Nephron progenitor cell (in vitro differentiated cells): ENCODE measurements around the gene MCM7.

Experiments used
- DNase-seq: peaks from one replicate; pipeline ENCODE4 v3.0.0; 2021
- H3K27ac Mint-ChIP-seq: 2 replicates; pipeline ENCODE4 v1.8.0; 2021; ENCODE audit warnings: mild to moderate bottlenecking, moderate library complexity, mixed read lengths
- H3K27me3 Mint-ChIP-seq: 2 replicates; pipeline ENCODE4 v1.8.0; 2021; ENCODE audit warnings: mild to moderate bottlenecking, low read depth, mixed read lengths; ENCODE audit not compliant: poor library complexity
- H3K36me3 Mint-ChIP-seq: 2 replicates; pipeline ENCODE4 v1.8.0; 2021; ENCODE audit warnings: low read depth, mixed read lengths
- H3K4me1 Mint-ChIP-seq: 2 replicates; pipeline ENCODE4 v1.8.0; 2021; ENCODE audit warnings: mixed read lengths
- H3K4me3 Mint-ChIP-seq: 2 replicates; pipeline ENCODE4 v1.8.0; 2021; ENCODE audit warnings: mild to moderate bottlenecking, moderate library complexity, mixed read lengths
- H3K9me3 Mint-ChIP-seq: 2 replicates; pipeline ENCODE4 v1.8.0; 2021; ENCODE audit warnings: mild to moderate bottlenecking, moderate library complexity, mixed read lengths
- TF ChIP-seq, protein P1 (sequence below): fragments of 200-600 bp; sonication (generic); IDR thresholded peaks from 2 replicates; pipeline ENCODE4 v1.5.0; 2021; ENCODE audit warnings: antibody characterized with exemption

MCM7 gene

DNA sequence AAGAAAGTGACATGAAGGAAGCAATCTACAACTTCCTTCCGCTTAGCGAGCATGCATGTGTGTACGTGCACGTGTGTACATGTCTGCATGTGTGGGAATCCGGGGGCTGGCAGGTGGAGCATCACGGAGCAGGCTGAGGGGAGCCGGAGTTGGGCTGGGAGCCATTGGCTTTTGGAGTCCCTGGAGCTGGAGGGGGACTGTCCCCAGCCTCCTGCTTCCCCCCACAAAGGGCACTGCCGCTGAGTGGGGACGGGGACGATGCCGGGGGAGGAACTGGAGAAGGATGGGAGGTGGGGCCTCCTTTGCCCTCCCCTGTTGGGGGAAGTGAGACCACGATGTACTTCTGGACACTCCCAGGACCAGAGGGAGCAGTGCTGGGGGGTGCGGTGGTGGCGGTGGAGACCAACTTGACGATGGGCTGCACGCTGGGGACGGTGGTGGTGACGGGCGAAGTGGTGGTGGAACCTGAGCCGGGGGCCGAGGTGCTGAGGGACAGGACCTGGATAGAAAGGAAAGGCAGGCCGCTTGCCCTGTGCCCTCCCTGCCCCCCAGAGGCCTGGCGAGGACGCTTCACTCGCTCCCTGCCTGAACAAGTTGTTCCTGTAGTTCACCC lies 6.0 kb upstream of the MCM7 start:
- Mint-ChIP-seq H3K4me3 (no peak overlapping the region), H3K27me3 (peaks cover 7% of the 10 kb centered on the region), H3K9me3 (no peaks in the 10 kb centered on the region), H3K27ac (peak overlapping the region; percentile 61), H3K4me1 (peaks cover 25% of the 10 kb centered on the region), H3K36me3 (peaks cover 48% of the 10 kb centered on the region)
- DNase-seq = no peak
- TF ChIP-seq, protein P1, sequence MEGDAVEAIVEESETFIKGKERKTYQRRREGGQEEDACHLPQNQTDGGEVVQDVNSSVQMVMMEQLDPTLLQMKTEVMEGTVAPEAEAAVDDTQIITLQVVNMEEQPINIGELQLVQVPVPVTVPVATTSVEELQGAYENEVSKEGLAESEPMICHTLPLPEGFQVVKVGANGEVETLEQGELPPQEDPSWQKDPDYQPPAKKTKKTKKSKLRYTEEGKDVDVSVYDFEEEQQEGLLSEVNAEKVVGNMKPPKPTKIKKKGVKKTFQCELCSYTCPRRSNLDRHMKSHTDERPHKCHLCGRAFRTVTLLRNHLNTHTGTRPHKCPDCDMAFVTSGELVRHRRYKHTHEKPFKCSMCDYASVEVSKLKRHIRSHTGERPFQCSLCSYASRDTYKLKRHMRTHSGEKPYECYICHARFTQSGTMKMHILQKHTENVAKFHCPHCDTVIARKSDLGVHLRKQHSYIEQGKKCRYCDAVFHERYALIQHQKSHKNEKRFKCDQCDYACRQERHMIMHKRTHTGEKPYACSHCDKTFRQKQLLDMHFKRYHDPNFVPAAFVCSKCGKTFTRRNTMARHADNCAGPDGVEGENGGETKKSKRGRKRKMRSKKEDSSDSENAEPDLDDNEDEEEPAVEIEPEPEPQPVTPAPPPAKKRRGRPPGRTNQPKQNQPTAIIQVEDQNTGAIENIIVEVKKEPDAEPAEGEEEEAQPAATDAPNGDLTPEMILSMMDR = no peak

- H3K27ac Mint-ChIP-seq = peak overlapping the region; percentile 61
- peaks cover 7% of the 10 kb centered on the region for H3K27me3 Mint-ChIP-seq
- no peaks in the 10 kb centered on the region for H3K9me3 Mint-ChIP-seq
- TF ChIP-seq, protein P1 = no peak
- no peak for DNase-seq
- H3K4me1 Mint-ChIP-seq = peaks cover 25% of the 10 kb centered on the region
- H3K36me3 Mint-ChIP-seq = peaks cover 46% of the 10 kb centered on the region
- no peak overlapping the region for H3K4me3 Mint-ChIP-seq
Measured at GRCh38 chr7:100106633-100107032, 5.4 kb upstream of the MCM7 start.

GRCh38 chr7:100105534-100105933 lies 4.3 kb upstream of the MCM7 start:
- DNase-seq = no peak
- peaks cover 35% of the 10 kb centered on the region for H3K36me3 Mint-ChIP-seq
- peaks cover 9% of the 10 kb centered on the region for H3K27me3 Mint-ChIP-seq
- TF ChIP-seq, protein P1 = no peak
- peak overlapping the region; percentile 74 for H3K27ac Mint-ChIP-seq
- H3K4me1 Mint-ChIP-seq = peaks cover 25% of the 10 kb centered on the region
- no peak overlapping the region for H3K4me3 Mint-ChIP-seq
- no peaks in the 10 kb centered on the region for H3K9me3 Mint-ChIP-seq

GRCh38 chr7:100102950-100103840 lies 2.0 kb upstream of the MCM7 start:
- Mint-ChIP-seq H3K27me3 (peaks cover 13% of the 10 kb centered on the region), H3K27ac (peak overlapping the region; percentile 100), H3K9me3 (no peaks in the 10 kb centered on the region), H3K4me1 (peaks cover 47% of the 10 kb centered on the region), H3K36me3 (peaks cover 40% of the 10 kb centered on the region), H3K4me3 (peak overlapping the region; percentile 97)
- DNase-seq = no peak
- TF ChIP-seq, protein P1 = no peak

- peak; percentile 96 for DNase-seq
- Mint-ChIP-seq H3K4me1 (peaks cover 65% of the 10 kb centered on the region), H3K9me3 (no peaks in the 10 kb centered on the region), H3K4me3 (peak overlapping the region; percentile 97), H3K27me3 (peaks cover 13% of the 10 kb centered on the region), H3K36me3 (peaks cover 64% of the 10 kb centered on the region), H3K27ac (peak overlapping the region; percentile 100)
- TF ChIP-seq, protein P1 = no peak
Measured at GRCh38 chr7:100100420-100101015, 679 bp downstream of the MCM7 start.
